Measurements from ENCODE around the gene FAAH2.

DNA sequence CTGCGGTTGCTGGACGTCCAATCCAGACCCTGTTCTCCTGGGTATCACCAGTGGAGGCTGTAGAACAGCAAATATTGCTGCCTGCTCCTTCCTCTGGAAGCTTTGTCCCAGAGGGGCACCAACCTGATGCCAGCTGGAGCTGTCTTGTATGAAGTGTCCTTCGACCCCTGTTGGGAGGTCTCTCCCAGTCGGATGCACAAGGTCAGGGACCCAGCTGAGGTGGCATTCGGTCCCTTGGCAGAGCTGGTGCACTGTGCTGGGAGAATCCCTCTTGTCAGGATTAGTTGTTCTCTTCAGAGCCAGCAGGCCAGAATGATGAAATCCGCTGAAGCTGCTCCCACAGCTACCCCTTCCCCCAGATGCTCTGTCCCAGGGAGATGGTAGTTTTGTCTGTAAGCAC is 195.0 kb downstream of the FAAH2 start:
- TF ChIP-seq, protein P1, sequence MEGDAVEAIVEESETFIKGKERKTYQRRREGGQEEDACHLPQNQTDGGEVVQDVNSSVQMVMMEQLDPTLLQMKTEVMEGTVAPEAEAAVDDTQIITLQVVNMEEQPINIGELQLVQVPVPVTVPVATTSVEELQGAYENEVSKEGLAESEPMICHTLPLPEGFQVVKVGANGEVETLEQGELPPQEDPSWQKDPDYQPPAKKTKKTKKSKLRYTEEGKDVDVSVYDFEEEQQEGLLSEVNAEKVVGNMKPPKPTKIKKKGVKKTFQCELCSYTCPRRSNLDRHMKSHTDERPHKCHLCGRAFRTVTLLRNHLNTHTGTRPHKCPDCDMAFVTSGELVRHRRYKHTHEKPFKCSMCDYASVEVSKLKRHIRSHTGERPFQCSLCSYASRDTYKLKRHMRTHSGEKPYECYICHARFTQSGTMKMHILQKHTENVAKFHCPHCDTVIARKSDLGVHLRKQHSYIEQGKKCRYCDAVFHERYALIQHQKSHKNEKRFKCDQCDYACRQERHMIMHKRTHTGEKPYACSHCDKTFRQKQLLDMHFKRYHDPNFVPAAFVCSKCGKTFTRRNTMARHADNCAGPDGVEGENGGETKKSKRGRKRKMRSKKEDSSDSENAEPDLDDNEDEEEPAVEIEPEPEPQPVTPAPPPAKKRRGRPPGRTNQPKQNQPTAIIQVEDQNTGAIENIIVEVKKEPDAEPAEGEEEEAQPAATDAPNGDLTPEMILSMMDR (optimal IDR thresholded peaks at IDR 0.05 in 1 of 3, IDR thresholded peaks at IDR 0.05 in 1 of 3, conservative IDR thresholded peaks at IDR 0.05 in 1 of 3; ENCODE audit: extremely low read depth in 1 of 3, insufficient read depth in 2 of 3, low read length in 3 of 3), result no peak
- no peak for TF ChIP-seq EZH2 (IDR thresholded peaks at IDR 0.05; ENCODE audit: low read length)
